GM21737 (cell line): Measurements from ENCODE around the gene FBXO38.

ENCODE experiments used
- ATAC-seq: cut with Tn5 transposase; IDR thresholded peaks from one replicate; pipeline ENCODE4 v1.9.1; 2021; ENCODE audit warnings: mild to moderate bottlenecking, moderate library complexity; ENCODE audit not compliant: unreplicated experiment

Gene FBXO38

GRCh38 chr5:148383564-148384379, at the start of gene FBXO38:
Gene FBXO38, plus strand, starts transcription at chr5:148383958. Its CDS starts 10,819 bp downstream, at chr5:148394777.
- peak; percentile 99 for ATAC-seq

DNA sequence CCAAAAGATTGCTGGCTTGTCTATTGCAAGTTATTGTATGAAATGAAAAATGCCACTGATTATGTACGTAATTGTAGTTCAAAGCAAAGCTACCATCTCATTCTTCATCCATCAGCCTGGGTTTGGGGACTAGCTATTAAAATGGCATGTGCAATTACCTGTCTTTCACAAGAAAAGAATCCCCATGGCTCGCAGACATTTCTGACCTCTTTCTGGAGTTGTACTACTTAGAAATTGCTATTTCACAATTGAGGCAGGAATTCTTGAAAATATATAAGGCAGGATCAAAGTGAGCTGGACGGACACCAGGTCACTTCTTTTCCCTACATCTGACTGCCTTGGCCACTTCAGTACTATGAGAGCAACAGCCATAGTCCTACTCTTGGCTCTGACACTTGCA, 48.5 kb upstream of the FBXO38 start, which contains the start of gene SPINK9:
TSS of gene SPINK9 (plus strand) at position 301 of the 400 bp plus-strand sequence. CDS start at position 356, 55 bp downstream.
- ATAC-seq: no peak

GRCh38 chr5:148336704-148337435, 46.9 kb upstream of the FBXO38 start:
- no peak for ATAC-seq

GRCh38 chr5:148342371-148343045, 41.2 kb upstream of the FBXO38 start:
- ATAC-seq: no peak

DNA sequence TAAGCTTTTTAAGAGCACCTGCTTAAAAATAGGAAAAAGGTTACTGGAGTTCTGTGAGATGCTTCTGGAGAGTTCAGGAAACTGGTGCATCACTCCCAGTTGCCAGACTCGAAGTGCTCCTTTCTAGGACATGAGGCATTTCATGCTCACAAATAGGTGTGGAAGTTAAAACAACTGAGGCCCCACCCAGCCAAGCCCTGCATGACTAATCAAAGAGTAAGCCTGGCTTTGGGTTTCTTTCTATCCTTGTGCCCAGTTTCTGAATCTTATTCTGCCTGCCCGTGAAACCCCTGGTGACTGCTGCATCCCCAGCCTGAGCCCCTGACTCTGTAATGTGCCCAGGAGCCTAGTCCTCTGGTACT, 40.7 kb upstream of the FBXO38 start:
- no peak for ATAC-seq

DNA sequence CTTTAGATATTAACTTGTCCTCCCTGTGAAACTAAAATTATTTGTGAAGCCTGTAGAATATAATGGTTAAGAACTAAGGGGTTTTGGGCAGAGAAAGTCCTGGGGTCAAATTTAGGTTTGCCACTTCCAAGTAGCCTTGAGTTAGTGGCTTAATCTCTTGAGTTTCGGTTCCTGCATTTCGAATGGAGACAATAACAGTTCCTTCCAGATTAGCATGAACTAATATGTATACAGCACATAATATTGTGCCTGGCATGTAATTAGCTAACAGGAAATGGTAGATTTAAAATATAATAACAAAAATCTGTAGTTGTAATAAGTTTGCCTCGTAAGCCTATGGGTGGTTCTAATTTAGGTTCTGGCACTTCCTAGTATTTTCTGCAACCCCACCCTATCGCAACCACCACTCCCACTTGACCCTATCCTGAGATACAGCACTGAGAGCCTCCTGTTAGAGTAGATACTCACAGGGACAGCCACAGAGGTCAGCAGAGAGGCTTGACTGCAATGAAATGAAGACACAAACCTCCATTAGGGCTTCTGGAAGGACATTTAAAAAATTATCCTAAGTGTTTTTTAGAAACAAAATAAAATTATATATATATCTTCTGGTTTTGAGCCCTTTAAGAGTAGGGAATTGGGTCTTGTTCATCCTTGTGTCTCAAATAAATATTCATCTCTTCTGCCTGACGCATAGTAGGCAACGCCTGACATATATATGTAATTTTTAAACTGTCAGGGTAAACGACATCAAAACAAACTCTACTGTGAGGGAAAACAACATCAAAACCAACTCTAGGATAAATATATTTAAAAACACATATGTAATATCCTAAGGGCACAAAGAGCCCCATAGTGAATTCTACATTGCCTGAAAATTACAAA, 39.9 kb upstream of the FBXO38 start:
- ATAC-seq: no peak

- no peak for ATAC-seq
Measured at GRCh38 chr5:148347706-148348105, 36.1 kb upstream of the FBXO38 start.

GRCh38 chr5:148352696-148353095, 31.1 kb upstream of the FBXO38 start:
- ATAC-seq: no peak

DNA sequence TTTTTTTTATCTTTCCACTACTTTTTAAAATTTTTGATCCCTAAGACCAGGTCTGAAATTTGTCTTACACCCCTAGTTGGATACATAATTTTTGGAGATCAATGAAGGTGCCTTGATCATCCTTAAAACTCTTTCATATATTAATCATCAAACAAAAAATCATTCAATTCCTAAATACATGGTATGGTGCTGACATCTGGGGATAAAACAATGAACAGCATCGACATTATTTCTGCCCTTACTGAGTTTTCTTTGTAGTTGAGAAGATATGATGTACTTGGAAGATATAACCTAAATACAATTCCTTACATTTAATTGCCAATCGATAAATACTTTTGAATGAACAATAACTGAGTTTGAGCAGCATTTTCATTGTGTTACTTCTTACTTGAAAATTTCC, 30.1 kb upstream of the FBXO38 start:
- no peak for ATAC-seq

DNA sequence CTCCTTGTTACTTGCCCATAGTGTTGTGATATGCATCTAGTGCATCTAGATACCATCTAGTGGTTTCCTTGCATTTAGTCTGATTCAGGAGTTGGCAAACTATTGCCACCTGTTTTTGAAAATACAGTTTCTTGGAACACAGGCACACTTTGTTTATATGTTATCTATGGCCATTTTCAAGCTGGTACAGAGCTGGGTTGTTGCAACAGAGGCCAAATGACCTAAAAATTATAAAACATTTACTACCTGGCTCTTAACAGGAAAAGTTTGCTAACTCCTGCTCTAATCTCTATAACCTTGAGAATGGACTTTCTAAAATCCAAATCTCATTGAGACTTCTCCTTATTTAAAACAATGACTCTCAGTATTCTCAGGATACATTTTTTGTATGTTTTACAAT, 19.4 kb upstream of the FBXO38 start:
- no peak for ATAC-seq

DNA sequence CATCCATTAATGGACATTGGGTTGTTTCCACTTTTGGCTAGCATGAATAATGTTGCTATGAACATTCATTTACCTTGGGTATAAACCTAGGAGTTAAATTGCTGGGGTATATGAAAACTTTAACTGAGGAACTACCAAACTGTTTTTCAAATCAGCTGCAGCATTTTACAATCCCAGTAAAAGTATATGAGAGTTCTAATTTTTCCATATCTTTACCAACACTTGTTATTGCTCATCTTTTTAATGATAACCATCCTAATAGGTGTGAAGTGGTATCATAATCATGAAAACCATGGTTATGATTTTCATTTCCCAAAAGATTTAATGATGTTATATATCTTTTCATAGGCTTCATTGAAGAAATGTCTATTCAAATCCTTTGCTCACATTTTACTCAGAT, 15.5 kb upstream of the FBXO38 start:
- ATAC-seq: no peak

GRCh38 chr5:148372166-148372725, 11.5 kb upstream of the FBXO38 start:
- ATAC-seq: no peak

DNA sequence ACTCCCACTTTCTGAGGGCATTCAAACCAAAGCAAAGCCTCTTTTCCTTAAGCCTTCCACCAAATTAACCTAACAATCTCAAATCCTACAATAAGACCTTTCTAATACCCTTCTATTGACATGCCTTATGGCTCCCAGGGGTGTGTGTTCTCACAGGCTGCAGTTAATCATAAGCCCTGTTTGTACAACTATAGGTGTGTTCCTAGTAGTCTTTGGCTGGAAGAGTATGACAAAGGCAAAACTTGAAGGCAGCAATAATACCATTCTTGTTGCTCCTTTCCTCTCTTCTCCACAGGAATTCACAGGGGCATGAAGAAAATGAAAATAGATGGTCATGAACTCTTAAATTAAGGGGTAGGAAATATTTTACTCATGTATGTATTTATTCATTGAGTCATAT, 10.9 kb upstream of the FBXO38 start:
- ATAC-seq: no peak

DNA sequence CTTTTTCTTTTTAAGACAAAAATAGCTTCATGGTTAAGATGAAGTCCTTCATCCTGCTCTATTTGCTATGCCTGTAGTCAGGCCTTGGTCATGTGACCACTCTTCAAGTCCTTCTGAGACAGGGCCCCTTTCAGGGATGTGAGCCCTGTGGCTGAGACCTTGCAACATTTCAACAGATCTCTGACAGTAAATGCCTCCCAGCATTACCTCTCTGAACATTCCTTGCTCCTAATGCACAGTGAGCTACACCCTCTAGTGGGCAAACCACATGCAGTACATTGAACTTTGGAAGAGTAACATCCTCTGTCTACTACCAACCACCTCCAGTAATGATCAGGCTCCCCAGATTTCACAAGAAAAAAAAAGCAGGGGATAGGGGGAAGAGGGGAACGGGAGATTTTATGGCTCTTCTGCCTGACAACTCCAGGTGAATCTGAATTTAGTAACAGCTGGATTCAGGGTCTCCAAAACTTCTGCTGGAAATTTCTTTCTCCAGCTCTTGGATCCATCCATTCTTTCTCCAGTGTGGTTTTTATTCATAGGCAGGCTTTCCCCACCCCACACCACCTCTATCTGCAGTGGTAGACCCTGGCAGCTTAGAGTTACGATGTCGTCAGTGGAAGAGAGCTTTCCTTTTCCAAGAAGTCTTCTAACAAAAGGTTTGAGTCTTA, 8.9 kb upstream of the FBXO38 start:
- peak; percentile 91 for ATAC-seq

DNA sequence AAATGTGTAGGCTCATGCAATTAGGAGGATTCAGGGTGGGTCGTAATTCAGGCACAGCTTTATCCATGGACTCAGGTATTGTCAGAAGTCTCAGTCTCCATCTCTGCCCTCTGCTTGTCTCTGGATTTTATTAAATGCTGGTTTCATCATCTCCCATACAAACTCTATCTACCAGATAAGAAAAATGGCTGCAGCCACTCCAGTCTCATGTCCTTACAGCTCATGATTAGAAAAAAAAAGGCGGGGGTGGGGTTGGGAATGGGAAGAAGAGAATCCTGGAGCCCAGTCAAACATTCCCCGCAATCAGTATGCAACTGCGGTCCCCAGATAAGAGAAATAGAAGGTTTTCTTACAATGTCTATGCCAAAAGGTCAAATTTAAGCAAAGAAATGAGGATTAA, 7.6 kb upstream of the FBXO38 start:
- ATAC-seq: no peak

DNA sequence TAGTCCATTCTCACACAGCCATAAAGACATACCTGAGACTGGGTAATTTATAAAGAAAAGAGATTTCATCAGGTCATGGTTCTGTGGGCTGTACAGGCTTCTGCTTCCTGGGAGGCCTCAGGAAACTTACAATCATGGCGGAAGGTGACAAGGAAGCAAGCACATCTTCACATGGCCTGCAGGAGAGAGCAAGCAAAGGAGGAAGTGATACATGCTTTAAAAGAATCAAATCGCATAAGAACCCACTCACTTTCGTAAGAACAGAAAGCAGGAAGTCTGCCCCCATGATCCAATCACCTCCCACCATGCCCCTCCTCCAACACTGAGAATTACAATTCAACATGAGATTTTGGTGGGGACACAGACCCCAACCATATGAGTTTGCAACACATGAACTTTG, 5.1 kb upstream of the FBXO38 start:
- ATAC-seq: no peak

DNA sequence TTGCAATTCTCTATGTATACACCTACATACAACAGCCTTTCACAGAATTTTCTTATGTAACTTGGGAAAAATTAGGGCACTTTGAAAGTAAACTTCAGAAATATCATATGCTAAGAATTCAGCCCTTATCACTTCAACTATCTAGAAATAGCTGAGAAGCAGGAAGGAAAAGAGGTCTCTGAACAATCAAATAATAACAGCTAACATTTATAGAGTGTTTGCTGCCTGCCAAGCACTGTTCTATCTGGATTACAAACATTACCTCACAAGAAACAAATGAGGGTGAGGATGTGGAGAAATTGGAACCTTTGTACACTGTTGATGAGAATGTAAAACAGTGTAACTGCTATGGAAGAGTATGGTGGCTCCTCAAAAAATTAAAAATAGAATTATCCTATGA, 4.4 kb upstream of the FBXO38 start:
- ATAC-seq: no peak

DNA sequence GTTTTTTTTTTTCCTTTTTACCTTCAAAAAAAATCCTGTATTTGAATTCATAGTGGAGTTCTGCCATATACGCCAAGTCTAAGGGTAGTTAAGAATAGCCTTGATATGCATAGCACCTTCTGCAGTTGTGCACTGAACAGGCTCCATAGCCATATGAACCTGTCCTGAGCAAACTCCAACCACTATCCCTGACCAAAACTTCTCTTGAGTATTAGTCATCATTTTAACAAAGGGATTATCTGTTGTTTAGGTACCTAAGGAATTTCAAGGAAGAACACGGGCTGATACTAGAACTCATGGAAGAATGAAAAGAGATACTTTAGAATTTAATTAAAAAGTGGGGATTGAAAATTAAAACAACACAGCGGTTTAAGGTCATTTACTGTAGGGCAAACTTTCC, 1.9 kb upstream of the FBXO38 start:
- ATAC-seq: no peak

DNA sequence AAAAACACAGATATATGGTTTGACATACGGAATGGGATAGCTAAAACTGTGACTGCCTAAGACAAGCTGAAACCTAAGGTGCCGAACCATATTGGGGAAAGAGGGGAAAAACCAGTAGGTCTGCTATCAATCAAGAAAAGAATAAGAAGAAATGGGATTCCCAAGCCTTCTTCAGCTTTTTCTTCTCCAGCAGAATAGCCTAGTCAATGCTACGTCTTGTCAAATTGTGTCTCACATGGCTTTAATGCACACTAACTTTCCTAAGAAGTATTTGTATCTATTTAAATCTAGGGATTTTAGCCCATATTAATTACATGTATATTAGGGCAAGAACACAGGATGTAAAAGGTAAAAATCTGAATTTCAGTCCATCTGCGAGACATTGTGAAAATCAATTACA, 797 bp upstream of the FBXO38 start:
- no peak for ATAC-seq

DNA sequence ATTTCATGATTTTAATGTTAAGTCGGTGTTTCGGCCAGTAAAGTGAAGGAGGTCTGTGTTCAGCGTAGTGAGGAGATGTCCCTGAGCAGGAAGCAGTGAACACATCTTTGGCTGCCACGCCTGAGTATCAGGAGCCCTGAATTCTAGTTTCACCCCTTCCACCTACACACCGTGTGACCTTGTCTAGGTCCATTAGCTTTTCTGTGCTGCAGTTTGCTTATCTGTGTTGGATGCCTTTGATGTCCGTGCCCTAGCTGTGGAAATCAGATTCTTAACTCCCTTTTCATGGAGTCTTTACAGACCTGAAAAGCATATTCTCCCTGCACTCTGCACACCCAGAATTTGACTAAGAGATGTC, 601 bp downstream of the FBXO38 start:
- peak; percentile 22 for ATAC-seq
